Endothelial cell of umbilical vein (primary cell): ENCODE measurements around the gene RIPOR3. TPM values are rescaled to one million over a fixed set of nuclear protein-coding genes. Genes with fewer than 3 reads are reported as not detected.

Source experiments
- BruUV-seq: library from RNA; stranded (reverse); fragments of 400-500 nt; replicated peaks from 2 replicates; lab custom pipeline; 2021; lab: Mats Ljungman, UMichigan
- CTCF ChIA-PET: fragments of 300-600, 350-600 bp; sonication (Branson Sonifier 250); formaldehyde crosslinking; loops from one replicate; lab custom pipeline; 2021; ENCODE audit warnings: antibody characterized with exemption, inconsistent platforms; lab: Charles Lee
- POLR2A ChIA-PET: fragments of 300-600, 350-600 bp; sonication (Branson Sonifier 250); formaldehyde crosslinking; loops from one replicate; lab custom pipeline; 2021; ENCODE audit warnings: antibody characterized with exemption, inconsistent platforms; lab: Charles Lee
- DNase-seq: peaks from one replicate; pipeline ENCODE4 v3.0.0-alpha.2; 2011; ENCODE audit warnings: low read depth, low spot score
- FAIRE-seq: peaks from 2 replicates; lab custom pipeline; 2011; peaks lifted over from hg19 to GRCh38; lab: Jason Lieb, UNC
- H2AFZ ChIP-seq: 2 replicates; pipeline ENCODE4 v1.6.0; 2012; ENCODE audit warnings: low read depth, low read length, control low read depth, inconsistent platforms
- H3K27ac ChIP-seq: 2 replicates; pipeline ENCODE4 v1.5.1; 2011; ENCODE audit warnings: low read depth, mild to moderate bottlenecking, control low read depth, low read length, moderate library complexity; ENCODE audit not compliant: insufficient read depth
- H3K27me3 ChIP-seq, 2 experiments: 2 replicates each; pipeline versions ENCODE4 v1.6.0 to v1.6.1; 2011; ENCODE audit warnings: low read length in 2 of 2, mixed read lengths in 1 of 2; ENCODE audit not compliant: control insufficient read depth in 2 of 2, insufficient read depth in 2 of 2
- H3K36me3 ChIP-seq, 2 experiments: 2 replicates in 1 of 2; 3 replicates in 1 of 2; pipeline ENCODE4 v1.5.1; 2011; ENCODE audit warnings: low read length in 2 of 2, mild to moderate bottlenecking in 1 of 2, moderate library complexity in 1 of 2; ENCODE audit not compliant: control insufficient read depth in 2 of 2, insufficient read depth in 2 of 2; ENCODE audit errors: extremely low read depth in 1 of 2
- H3K4me1 ChIP-seq: 3 replicates; pipeline ENCODE4 v1.5.1; 2011; ENCODE audit warnings: mild to moderate bottlenecking, low read length; ENCODE audit not compliant: control insufficient read depth, insufficient read depth; ENCODE audit errors: extremely low read depth
- H3K4me2 ChIP-seq: 2 replicates; pipeline ENCODE4 v1.6.1; 2011; ENCODE audit warnings: low read length, control low read depth, mixed read lengths; ENCODE audit not compliant: insufficient read depth
- H3K4me3 ChIP-seq, 3 experiments: fragments of 200-600 bp in 1 of 3; sonication (generic), shearing (Covaris generic) in 1 of 3; replicated peaks in 1 of 3; 2 replicates each; pipeline ENCODE4 v1.5.1; 2011 to 2016; ENCODE audit warnings: control low read depth in 3 of 3, low read length in 3 of 3, mild to moderate bottlenecking in 2 of 3, inconsistent platforms in 1 of 3, low read depth in 1 of 3, moderate library complexity in 1 of 3; ENCODE audit not compliant: insufficient read depth in 1 of 3
- H3K79me2 ChIP-seq: 2 replicates; pipeline ENCODE4 v1.6.0; 2012; ENCODE audit warnings: low read length, inconsistent platforms; ENCODE audit not compliant: control insufficient read depth, insufficient read depth
- H3K9ac ChIP-seq: replicated peaks from 2 replicates; pipeline ENCODE3; 2011; ENCODE audit warnings: low read length, control low read depth; ENCODE audit not compliant: insufficient read depth; ENCODE audit errors: extremely low read depth
- H3K9me1 ChIP-seq: replicated peaks from 3 replicates; pipeline ENCODE4 v1.6.0; 2011; ENCODE audit warnings: mild to moderate bottlenecking, low read length; ENCODE audit not compliant: control insufficient read depth, insufficient read depth; ENCODE audit errors: extremely low read depth
- H3K9me3 ChIP-seq: replicated peaks from 2 replicates; pipeline ENCODE4 v1.5.1; 2012; ENCODE audit warnings: low read length, inconsistent platforms; ENCODE audit not compliant: control insufficient read depth, insufficient read depth
- H4K20me1 ChIP-seq: replicated peaks from 2 replicates; pipeline ENCODE3; 2011; ENCODE audit warnings: mild to moderate bottlenecking, low read length; ENCODE audit not compliant: control insufficient read depth, insufficient read depth; ENCODE audit errors: extremely low read depth
- CTCF ChIP-seq, 2 donors: IDR thresholded peaks; 1 replicate in 1 of 2; 2 replicates in 1 of 2; pipeline ENCODE4 v1.5.1; 2011; ENCODE audit warnings: low read length in 2 of 2, mild to moderate bottlenecking in 2 of 2, moderate library complexity in 2 of 2, control low read depth in 1 of 2, inconsistent platforms in 1 of 2, low read depth in 1 of 2; ENCODE audit not compliant: insufficient read depth in 1 of 2; ENCODE audit errors: extremely low read depth in 1 of 2
- EZH2 ChIP-seq: IDR thresholded peaks from 2 replicates; pipeline ENCODE4 v1.6.1; 2012; ENCODE audit warnings: borderline replicate concordance, low read depth, mild to moderate bottlenecking, moderate library complexity, low read length, inconsistent platforms; ENCODE audit not compliant: severe bottlenecking
- FOS ChIP-seq: IDR thresholded peaks from 2 replicates; pipeline ENCODE4 v1.6.1; 2011; ENCODE audit warnings: mild to moderate bottlenecking, low read length, moderate library complexity, borderline replicate concordance; ENCODE audit not compliant: insufficient read depth
- GATA2 ChIP-seq: IDR thresholded peaks from 2 replicates; pipeline ENCODE4 v1.7.0; 2011; ENCODE audit warnings: low read depth, mild to moderate bottlenecking, moderate library complexity, mixed read lengths, low read length; ENCODE audit not compliant: insufficient read length, insufficient read depth
- JUN ChIP-seq: IDR thresholded peaks from 2 replicates; pipeline ENCODE4 v1.6.1; 2011; ENCODE audit warnings: borderline replicate concordance, low read depth; ENCODE audit not compliant: insufficient read length, insufficient read depth
- MYC ChIP-seq: IDR thresholded peaks from one replicate; pipeline ENCODE4 v1.6.1; 2011; ENCODE audit warnings: mild to moderate bottlenecking, low read depth, low read length
- POLR2A ChIP-seq: IDR thresholded peaks from 2 replicates; pipeline ENCODE4 v1.6.1; 2012; ENCODE audit warnings: low read depth, mild to moderate bottlenecking, control low read depth, low read length
- POLR2AphosphoS5 ChIP-seq: IDR thresholded peaks from 2 replicates; pipeline ENCODE4 v1.6.1; 2012; ENCODE audit warnings: low read depth, mild to moderate bottlenecking, control low read depth, low read length, moderate library complexity; ENCODE audit not compliant: insufficient read depth
- dilution Hi-C: fragments of 300-500 bp; cut with MboI; formaldehyde crosslinking; loops from one replicate; pipeline ENCODE4 v1.15.0; 2019; ENCODE audit warnings: low sequenced_read_pairs; ENCODE audit not compliant: extremely low pct_ligation_motif_present
- intact Hi-C: fragments of 100-400 bp; cut with micrococcal nuclease; formaldehyde crosslinking; loops from one replicate; pipeline ENCODE4 v1.10.0; 2022
- polyA plus RNA-seq, 4 experiments: library from polyadenylated mRNA; depleted of rRNA in 3 of 4; stranded (reverse) in 3 of 4; unstranded in 1 of 4; fragments of >200 nt; gene quantifications; 2 replicates each; pipeline versions ENCODE4 v1.2.1 to v1.2.3, GENCODE V29; 2011 to 2012; ENCODE audit warnings: missing spikeins in 1 of 4
- total RNA-seq: library from RNA; stranded (reverse); gene quantifications from 2 replicates; pipeline ENCODE4 v1.2.3, GENCODE V29; 2021
- TF ChIP-seq, protein P1 (sequence below): IDR thresholded peaks from 2 replicates; pipeline ENCODE4 v1.6.1; 2011; ENCODE audit not compliant: insufficient read depth, insufficient read length

RIPOR3 gene
- total and polyA plus RNA-seq, 2 donors (not counting 3 experiments of a cell fraction or from before 2014, with no cell fraction given), result not detected

GRCh38 chr20:50680105-50680960 is 11.0 kb downstream of the RIPOR3 start:
- no peak for DNase-seq
- CTCF ChIA-PET, result interaction anchor here (0.6 to 1.3 kb wide), 3 partner anchors 14 to 47 kb away, joined by 3 to 4 read pairs (median 3); no protein-coding TSS in a partner anchor

More at GRCh38 chr20:50680105-50680960, 11.0 kb downstream of the RIPOR3 start:
- Histone ChIP-seq H3K79me2 (no peaks in the 10 kb centered on the region), H3K36me3 (no peaks in the 10 kb centered on the region), H3K9ac (no peak overlapping the region), H3K27me3 (peaks cover 0 to 2% of the 10 kb centered on the region in 2 experiments), H3K4me1 (no peaks in the 10 kb centered on the region), H3K9me1 (no peaks in the 10 kb centered on the region), H4K20me1 (no peaks in the 10 kb centered on the region), H2AFZ (no peak overlapping the region), H3K4me3 (no peak overlapping the region), H3K27ac (no peak overlapping the region), H3K4me2 (no peak overlapping the region), H3K9me3 (no peaks in the 10 kb centered on the region)
- BruUV-seq, result no TSS peak
- TF ChIP-seq POLR2AphosphoS5, result no peak
- TF ChIP-seq FOS, result no peak
- no peak for TF ChIP-seq CTCF (IDR thresholded peaks at IDR 0.05; ENCODE audit: extremely low read depth in 1 of 2, insufficient read depth in 1 of 2, low read depth in 1 of 2, low read length in 2 of 2)
- no peak for TF ChIP-seq GATA2
- TF ChIP-seq MYC, result no peak
- TF ChIP-seq, protein P1, sequence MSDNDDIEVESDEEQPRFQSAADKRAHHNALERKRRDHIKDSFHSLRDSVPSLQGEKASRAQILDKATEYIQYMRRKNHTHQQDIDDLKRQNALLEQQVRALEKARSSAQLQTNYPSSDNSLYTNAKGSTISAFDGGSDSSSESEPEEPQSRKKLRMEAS, result no peak
- TF ChIP-seq POLR2A, result no peak
- no peak for TF ChIP-seq JUN
- TF ChIP-seq EZH2, result no peak
- POLR2A ChIA-PET, result no interaction called here
- dilution Hi-C loops (no loop called here), intact Hi-C loops (no loop called here)
- no peak for FAIRE-seq
